GF-D8 (cell line): ENCODE results near the gene ARHGAP23.
A peak's percentile ranks its signal among the peaks of the same experiment; 100 is the strongest.

Experiments
- DNase-seq: peaks from one replicate; lab custom pipeline; 2025; lab: John Stamatoyannopoulos, UW

ARHGAP23 gene

GRCh38 chr17:38549285-38549684 is 121.0 kb downstream of the ARHGAP23 start:
- no peak for DNase-seq

- no peak for DNase-seq
Measured at GRCh38 chr17:38550661-38551060, 122.4 kb downstream of the ARHGAP23 start.

DNA sequence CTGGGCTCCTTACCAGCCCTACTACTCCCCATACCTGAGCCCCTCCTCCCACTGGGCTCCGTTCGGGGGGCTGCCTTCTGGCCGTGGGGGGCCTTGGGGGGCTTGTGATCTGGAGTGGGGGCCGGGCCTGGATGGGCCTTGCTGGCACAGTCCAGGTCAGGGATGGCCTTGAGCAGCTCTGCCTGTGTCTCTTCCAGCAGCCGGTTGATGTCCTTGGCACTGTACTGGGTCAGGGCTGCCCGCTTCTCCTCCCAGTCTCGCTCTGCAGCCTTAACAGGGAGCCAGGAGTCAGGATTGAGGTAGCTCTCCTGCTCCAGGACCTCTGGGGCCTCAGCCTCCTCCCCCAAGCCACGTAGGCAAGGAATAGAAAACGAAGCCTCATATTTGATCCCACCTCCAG is 122.9 kb downstream of the ARHGAP23 start:
- no peak for DNase-seq

GRCh38 chr17:38552343-38552742 is 124.1 kb downstream of the ARHGAP23 start:
- no peak for DNase-seq

- DNase-seq = peak; percentile 13
Measured at GRCh38 chr17:38554430-38555350, 126.4 kb downstream of the ARHGAP23 start.

GRCh38 chr17:38556239-38556638 is 128.0 kb downstream of the ARHGAP23 start:
- peak; percentile 28 for DNase-seq

- DNase-seq = no peak
Measured at GRCh38 chr17:38557396-38557795, 129.1 kb downstream of the ARHGAP23 start.

DNA sequence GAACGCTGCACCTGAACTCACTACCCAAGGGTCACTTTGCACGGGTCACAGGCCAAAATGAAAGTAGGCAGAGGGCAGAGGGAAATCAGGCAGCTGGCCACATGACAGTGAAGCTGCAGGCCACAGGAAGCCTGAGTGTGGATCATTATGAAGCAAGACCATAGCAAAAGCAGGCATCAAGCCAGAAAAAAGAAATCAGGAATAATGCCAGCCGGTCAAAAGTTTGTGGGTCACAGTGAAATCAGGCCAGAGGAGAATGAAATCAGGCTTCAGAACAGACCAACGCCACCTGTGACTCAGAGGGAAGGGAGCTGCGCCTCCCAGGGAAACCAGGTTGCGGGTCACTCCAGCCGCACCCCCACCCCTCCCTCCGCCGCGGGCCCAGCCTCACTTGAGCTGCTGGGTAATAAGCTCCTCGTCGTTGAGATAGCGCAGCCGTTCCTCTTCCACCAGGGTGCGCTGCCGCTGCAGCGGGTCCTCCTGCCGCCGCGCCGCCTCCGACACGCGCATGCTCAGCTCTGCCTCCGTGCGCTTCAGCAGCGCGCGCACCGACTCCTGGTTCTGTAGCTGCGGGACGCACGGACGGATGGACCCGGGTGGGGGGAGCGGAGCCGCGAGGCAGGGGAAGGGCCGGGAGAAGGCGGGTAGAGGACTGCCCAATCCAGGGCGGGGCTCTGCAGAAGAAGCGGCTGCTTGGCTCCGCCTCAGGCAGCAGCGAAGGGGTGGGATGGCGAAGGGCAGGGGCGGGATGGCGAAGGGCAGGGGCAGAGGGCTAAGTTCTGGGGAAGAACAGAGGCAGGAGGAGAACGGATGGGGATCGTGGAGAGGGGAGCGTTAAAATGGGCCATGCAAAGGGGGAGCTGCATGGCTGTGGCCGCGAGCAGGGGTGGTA is 129.8 kb downstream of the ARHGAP23 start:
- DNase-seq = peak; percentile 73

DNA sequence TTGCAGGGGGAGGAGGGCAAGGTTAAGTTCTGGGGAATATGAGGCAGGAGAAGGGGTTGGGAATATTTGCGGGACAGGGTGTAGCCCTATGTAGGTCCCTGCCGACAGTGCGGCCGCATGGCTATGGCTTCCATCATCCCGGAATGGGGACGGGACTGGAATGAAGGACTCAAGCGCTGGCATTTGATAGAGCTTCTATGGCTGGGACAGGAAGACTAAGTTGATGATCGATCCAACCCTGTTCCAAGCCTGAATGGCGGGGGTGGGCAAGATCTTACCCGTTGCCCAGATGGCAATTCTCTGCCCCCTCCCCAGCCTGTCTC is 130.4 kb downstream of the ARHGAP23 start:
- no peak for DNase-seq

DNA sequence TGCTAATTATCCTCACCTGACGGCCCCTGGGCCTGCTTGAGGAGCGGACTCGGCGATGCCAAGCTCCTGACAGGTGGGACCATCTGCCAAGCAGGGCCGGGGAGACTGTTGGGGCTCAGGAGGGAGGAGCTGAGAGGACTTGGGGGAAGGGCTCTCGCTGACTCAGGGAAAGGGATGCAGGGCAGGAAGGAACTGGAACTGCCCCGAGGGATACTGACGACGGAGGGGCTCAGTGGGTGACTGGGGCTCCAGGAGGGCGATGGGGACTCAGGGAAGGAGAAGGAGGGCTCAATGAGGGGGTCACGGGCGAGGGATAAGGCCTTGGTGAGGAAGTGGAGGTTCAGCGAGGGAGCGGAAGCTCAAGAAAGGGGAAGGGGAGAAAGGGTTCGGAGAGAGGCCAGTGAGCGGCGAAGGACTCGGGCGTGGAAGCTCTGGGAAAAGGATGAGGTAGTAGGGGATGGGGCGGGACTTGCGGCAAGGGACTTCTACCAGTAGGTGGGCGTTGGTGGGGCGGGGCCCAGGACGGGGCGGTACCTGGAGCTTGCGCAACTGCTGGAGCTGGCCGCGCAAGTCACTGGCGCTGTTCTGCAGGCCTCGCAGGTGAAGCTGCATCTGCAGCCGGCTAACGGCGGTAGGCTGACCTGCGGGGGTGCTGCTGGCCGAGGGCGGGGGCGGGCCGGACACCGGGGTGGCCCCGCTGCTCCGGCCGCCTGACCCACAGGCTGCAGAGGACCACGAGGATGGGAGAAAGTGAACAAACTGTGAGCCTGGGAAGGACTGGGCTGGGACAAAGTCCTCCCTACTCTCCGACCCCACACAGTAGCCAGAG is 131.0 kb downstream of the ARHGAP23 start:
- peak; percentile 8 for DNase-seq

GRCh38 chr17:38559880-38560230 is 131.6 kb downstream of the ARHGAP23 start:
- no peak for DNase-seq

- DNase-seq = no peak
Measured at GRCh38 chr17:38560503-38561318, 132.4 kb downstream of the ARHGAP23 start.

GRCh38 chr17:38561416-38562214 is 133.4 kb downstream of the ARHGAP23 start:
- DNase-seq = no peak
